Endodermal cell (in vitro differentiated cells): ENCODE results near the gene TRMT112. TPM values are rescaled to one million over a fixed set of nuclear protein-coding genes. Genes with fewer than 3 reads are reported as not detected.
A peak's percentile ranks its signal among the peaks of the same experiment; 100 is the strongest.
"Not testable (repeated sequence)": the region's sequence is repeated elsewhere in the genome, so short reads cannot be mapped to it uniquely, and the experiment has no call there.

Experiments
- DNase-seq: peaks from one replicate; pipeline ENCODE4 v3.0.0-alpha.2; 2017
- H3K27ac ChIP-seq: 2 replicates; pipeline ENCODE4 v1.5.1; 2013; ENCODE audit warnings: mild to moderate bottlenecking, low read depth, low read length, moderate library complexity
- H3K27me3 ChIP-seq: 2 replicates; pipeline ENCODE4 v1.6.1; 2013; ENCODE audit warnings: mild to moderate bottlenecking, low read length, moderate library complexity; ENCODE audit not compliant: insufficient read depth, control insufficient read depth, poor library complexity, severe bottlenecking
- H3K36me3 ChIP-seq: 2 replicates; pipeline ENCODE4 v1.7.0; 2013; ENCODE audit warnings: mild to moderate bottlenecking, low read length, moderate library complexity; ENCODE audit not compliant: control insufficient read depth, insufficient read depth
- H3K4me1 ChIP-seq: one replicate; pipeline ENCODE4 v1.7.0; 2013; ENCODE audit warnings: low read length; ENCODE audit not compliant: control insufficient read depth, insufficient read depth
- H3K4me3 ChIP-seq: 2 replicates; pipeline ENCODE4 v1.5.1; 2013; ENCODE audit warnings: mild to moderate bottlenecking, low read length, moderate library complexity
- H3K9ac ChIP-seq: 2 replicates; pipeline ENCODE4 v1.6.1; 2013; ENCODE audit warnings: mild to moderate bottlenecking, low read length, moderate library complexity; ENCODE audit not compliant: poor library complexity, severe bottlenecking; ENCODE audit errors: extremely low read depth
- H3K9me3 ChIP-seq: 2 replicates; pipeline ENCODE4 v1.6.1; 2013; ENCODE audit warnings: mild to moderate bottlenecking, low read length, moderate library complexity; ENCODE audit not compliant: control insufficient read depth
- H3K27ac Mint-ChIP-seq: 2 replicates; pipeline ENCODE4 v1.8.0; 2020; ENCODE audit warnings: mixed read lengths
- H3K27me3 Mint-ChIP-seq: 2 replicates; pipeline ENCODE4 v1.8.0; 2021; ENCODE audit warnings: mild to moderate bottlenecking, mixed read lengths; ENCODE audit not compliant: insufficient read depth
- H3K36me3 Mint-ChIP-seq: 2 replicates; pipeline ENCODE4 v1.8.0; 2020; ENCODE audit warnings: low read depth, mixed read lengths
- H3K4me1 Mint-ChIP-seq: 2 replicates; pipeline ENCODE4 v1.8.0; 2020; ENCODE audit warnings: mixed read lengths
- H3K4me3 Mint-ChIP-seq: 2 replicates; pipeline ENCODE4 v1.8.0; 2020; ENCODE audit warnings: mild to moderate bottlenecking, moderate library complexity, mixed read lengths
- H3K9me3 Mint-ChIP-seq: 2 replicates; pipeline ENCODE4 v1.8.0; 2020; ENCODE audit warnings: mild to moderate bottlenecking, mixed read lengths
- WGBS, 2 experiments: methylation state at CpG; one replicate each; pipeline versions ENCODE4 v1.1.5 to v1.1.7; 2013; ENCODE audit warnings: missing lambda C conversion rate in 2 of 2, mixed read lengths in 1 of 2; ENCODE audit not compliant: insufficient coverage in 1 of 2, insufficient read length in 1 of 2; 5-methylcytosine and 5-hydroxymethylcytosine counted together
- total RNA-seq, 2 donors: library from RNA; stranded (reverse); fragmentation: NEBNext Ultra II Directional in 1 of 2; extraction: Animal tissue kit (Norgen Biotek cat#: 25700) in 1 of 2; gene quantifications; 2 replicates in 1 of 2; 3 replicates in 1 of 2; pipeline ENCODE4 v1.2.1, GENCODE V29; 2021
- TF ChIP-seq, protein P1 (sequence below): fragments of 200-600 bp; sonication (generic); conservative IDR thresholded peaks from 2 replicates; pipeline ENCODE4 v1.5.0; 2021; ENCODE audit warnings: antibody characterized with exemption, mild to moderate bottlenecking

The TRMT112 gene
- total RNA-seq, 2 donors from 2014 or later = 265 to 352 TPM

DNA sequence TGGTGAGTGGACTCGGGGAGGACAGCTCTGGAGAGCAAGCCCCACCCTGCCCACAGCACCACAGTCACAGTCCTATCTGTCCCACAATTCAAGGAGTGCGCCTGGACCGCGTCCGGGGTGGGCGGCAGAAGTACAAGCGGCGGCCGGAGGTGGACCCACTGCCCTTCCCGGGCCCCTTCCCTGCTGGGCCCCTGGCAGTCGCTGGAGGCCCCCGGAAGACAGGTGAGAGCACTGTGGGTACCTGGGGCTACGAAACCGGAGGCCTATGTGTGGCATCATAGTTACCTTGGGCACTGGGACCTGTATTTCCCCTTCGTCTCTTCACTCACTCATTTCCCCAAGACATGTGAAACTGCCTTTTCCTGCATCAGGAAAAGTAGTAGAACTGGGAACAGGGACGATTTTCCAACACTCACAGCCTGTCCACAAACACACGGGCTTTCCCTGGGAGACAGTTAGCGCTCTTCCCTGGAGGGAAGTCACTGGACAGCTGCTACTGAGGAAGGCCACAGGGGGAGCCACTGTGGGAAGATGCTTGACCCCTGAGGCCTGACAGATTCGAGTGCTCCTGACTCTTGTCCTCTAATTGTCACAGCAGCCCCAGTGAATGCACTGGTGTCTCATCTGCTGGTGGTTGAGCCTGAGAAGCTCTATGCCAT is 3.1 kb downstream of the TRMT112 start:
- Histone ChIP-seq H3K27me3 (no peaks in the 10 kb centered on the region), H3K27ac (no peak overlapping the region), H3K4me3 (no peak overlapping the region), H3K9me3 (no peaks in the 10 kb centered on the region), H3K4me1 (peaks cover under 1% of the 10 kb centered on the region), H3K36me3 (peaks cover 28% of the 10 kb centered on the region), H3K9ac (no peak overlapping the region)
- peaks cover 34% of the 10 kb centered on the region for H3K36me3 Mint-ChIP-seq
- TF ChIP-seq, protein P1, sequence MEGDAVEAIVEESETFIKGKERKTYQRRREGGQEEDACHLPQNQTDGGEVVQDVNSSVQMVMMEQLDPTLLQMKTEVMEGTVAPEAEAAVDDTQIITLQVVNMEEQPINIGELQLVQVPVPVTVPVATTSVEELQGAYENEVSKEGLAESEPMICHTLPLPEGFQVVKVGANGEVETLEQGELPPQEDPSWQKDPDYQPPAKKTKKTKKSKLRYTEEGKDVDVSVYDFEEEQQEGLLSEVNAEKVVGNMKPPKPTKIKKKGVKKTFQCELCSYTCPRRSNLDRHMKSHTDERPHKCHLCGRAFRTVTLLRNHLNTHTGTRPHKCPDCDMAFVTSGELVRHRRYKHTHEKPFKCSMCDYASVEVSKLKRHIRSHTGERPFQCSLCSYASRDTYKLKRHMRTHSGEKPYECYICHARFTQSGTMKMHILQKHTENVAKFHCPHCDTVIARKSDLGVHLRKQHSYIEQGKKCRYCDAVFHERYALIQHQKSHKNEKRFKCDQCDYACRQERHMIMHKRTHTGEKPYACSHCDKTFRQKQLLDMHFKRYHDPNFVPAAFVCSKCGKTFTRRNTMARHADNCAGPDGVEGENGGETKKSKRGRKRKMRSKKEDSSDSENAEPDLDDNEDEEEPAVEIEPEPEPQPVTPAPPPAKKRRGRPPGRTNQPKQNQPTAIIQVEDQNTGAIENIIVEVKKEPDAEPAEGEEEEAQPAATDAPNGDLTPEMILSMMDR = peak; percentile 62
- H3K4me3 Mint-ChIP-seq = no peak overlapping the region
- H3K9me3 Mint-ChIP-seq = no peaks in the 10 kb centered on the region
- peak overlapping the region; percentile 59 for H3K27ac Mint-ChIP-seq
- WGBS, 2 experiments = 94% methylated on average over 12 to 19 of the region's 19 CpGs
- no peak for DNase-seq
- peaks cover 11% of the 10 kb centered on the region for H3K4me1 Mint-ChIP-seq
- no peaks in the 10 kb centered on the region for H3K27me3 Mint-ChIP-seq

DNA sequence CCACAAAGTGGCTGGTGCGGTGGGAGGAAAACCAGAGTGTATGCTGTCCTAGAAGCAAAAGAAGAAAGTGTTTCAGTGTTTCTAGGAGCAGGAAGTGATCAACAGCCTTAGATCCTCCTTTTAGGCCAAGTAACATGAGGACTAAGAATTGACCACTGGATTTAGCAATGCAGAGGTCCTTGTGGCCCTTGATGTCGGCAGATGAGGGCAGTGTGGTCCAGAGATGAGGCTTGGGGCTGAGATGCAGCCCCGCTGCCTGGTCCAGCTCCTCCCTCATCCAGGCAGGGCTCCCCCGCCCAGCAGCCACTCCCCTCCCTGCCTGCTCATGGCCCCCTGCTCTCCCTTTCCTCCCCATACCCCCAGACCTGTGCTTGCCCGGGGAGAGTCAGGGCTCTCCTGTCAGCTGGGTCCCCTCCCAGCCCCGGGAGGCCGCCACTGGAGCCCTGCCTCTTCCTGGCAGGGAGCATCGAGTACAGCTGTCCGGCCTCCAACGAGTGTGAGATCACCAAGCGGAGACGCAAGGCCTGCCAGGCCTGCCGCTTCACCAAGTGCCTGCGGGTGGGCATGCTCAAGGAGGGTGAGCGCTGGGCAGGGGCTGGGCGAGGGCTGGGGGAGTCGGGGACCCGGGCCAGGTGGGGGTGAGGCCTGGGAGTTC is 3.7 kb downstream of the TRMT112 start:
- H3K27me3 ChIP-seq = no peaks in the 10 kb centered on the region
- no peaks in the 10 kb centered on the region for H3K9me3 ChIP-seq
- 92% methylated on average over 10 to 18 of the region's 18 CpGs for WGBS, 2 experiments
- Mint-ChIP-seq H3K9me3 (no peaks in the 10 kb centered on the region), H3K36me3 (peaks cover 36% of the 10 kb centered on the region), H3K4me3 (no peak overlapping the region), H3K27me3 (no peaks in the 10 kb centered on the region), H3K27ac (no peak overlapping the region), H3K4me1 (peaks cover 6% of the 10 kb centered on the region)
- no peak overlapping the region for H3K9ac ChIP-seq
- H3K36me3 ChIP-seq = peaks cover 28% of the 10 kb centered on the region
- H3K27ac ChIP-seq = no peak overlapping the region
- no peaks in the 10 kb centered on the region for H3K4me1 ChIP-seq
- DNase-seq = no peak
- H3K4me3 ChIP-seq = no peak overlapping the region
- TF ChIP-seq, protein P1 = no peak

DNA sequence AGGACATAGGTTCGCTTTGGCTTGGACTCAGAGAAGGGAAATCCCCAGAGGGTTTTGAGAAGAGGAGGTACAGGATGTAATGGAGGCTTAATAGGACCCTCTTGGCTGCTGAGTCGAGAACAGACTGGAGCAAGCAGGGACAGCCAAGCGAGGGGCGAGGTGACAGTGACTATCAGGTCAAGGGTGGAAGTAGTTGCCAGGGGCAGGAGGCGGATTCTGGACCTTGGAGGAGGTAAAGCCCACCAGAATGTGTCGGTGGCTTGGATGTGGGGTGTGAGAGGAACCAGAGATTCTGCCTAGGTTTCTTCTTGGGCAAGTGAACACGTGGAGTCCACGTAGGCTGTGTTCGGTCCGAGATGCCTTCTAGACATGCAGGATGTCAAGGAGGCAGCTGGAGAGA is 4.4 kb downstream of the TRMT112 start:
- H3K4me3 Mint-ChIP-seq = no peak overlapping the region
- no peak overlapping the region for H3K27ac ChIP-seq

DNA sequence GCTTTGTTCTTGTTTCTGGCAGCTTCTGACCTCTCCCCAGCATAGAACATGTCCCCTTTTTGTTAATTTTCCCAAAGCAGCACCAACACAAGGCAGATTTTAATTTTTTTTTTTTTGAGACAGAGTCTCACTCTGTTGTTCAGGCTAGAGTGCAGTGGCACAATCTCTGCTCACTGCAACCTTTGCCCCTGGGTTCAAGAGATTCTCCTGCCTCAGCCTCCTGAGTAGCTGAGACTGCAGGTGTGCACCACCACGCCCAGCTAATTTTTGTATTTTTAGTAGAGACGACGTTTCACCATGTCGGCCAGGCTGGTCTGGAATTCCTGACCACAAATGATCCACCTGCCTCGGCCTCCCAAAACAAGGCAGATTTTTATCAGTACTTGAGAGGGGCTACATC is 9.6 kb downstream of the TRMT112 start:
- H3K36me3 ChIP-seq, H3K9ac ChIP-seq, H3K27me3 Mint-ChIP-seq, H3K9me3 ChIP-seq, H3K27ac ChIP-seq, H3K9me3 Mint-ChIP-seq, H3K4me1 ChIP-seq, H3K27me3 ChIP-seq, DNase-seq, H3K4me3 ChIP-seq, H3K4me1 Mint-ChIP-seq: not testable (repeated sequence)
- H3K27ac Mint-ChIP-seq = peak overlapping the region; percentile 44
- whole genome bisulfite sequencing, 2 experiments = 97% methylated on average over 4 to 5 of the region's 5 CpGs
- peak overlapping the region; percentile 90 for H3K4me3 Mint-ChIP-seq
- peaks cover 21% of the 10 kb centered on the region for H3K36me3 Mint-ChIP-seq

More for the DNA sequence above, 4.4 kb downstream of the TRMT112 start:
- no peak overlapping the region for H3K9ac ChIP-seq
- no peaks in the 10 kb centered on the region for H3K9me3 ChIP-seq
- no peak overlapping the region for H3K4me3 ChIP-seq
- peaks cover 36% of the 10 kb centered on the region for H3K36me3 Mint-ChIP-seq
- TF ChIP-seq, protein P1 = no peak
- H3K36me3 ChIP-seq = peaks cover 28% of the 10 kb centered on the region
- no peaks in the 10 kb centered on the region for H3K9me3 Mint-ChIP-seq
- H3K4me1 ChIP-seq = no peaks in the 10 kb centered on the region
- H3K27me3 ChIP-seq = no peaks in the 10 kb centered on the region
- no peaks in the 10 kb centered on the region for H3K27me3 Mint-ChIP-seq
- 94 to 97% methylated on average over 10 of the region's 10 CpGs for WGBS, 2 experiments
- peak overlapping the region; percentile 37 for H3K27ac Mint-ChIP-seq
- no peak for DNase-seq
- peaks cover 6% of the 10 kb centered on the region for H3K4me1 Mint-ChIP-seq
